Epithelial cell of prostate (primary cell): ENCODE data around the gene BEND6.
"Not testable (repeated sequence)": the region's sequence is repeated elsewhere in the genome, so short reads cannot be mapped to it uniquely, and the experiment has no call there.

ENCODE experiments used
- DNase-seq: peaks from one replicate; pipeline ENCODE4 v3.0.0-alpha.2; 2011; ENCODE audit warnings: low read depth, low spot score
- H3K27ac ChIP-seq: fragments of 450-650 bp; 2 replicates; pipeline ENCODE4 v1.5.1; 2017; ENCODE audit warnings: mild to moderate bottlenecking

The BEND6 gene

GRCh38 chr6:56970849-56971248 lies 15.9 kb downstream of the BEND6 start:
- no peak for DNase-seq
- H3K27ac ChIP-seq = no peak overlapping the region

GRCh38 chr6:56977192-56977591 lies 22.3 kb downstream of the BEND6 start:
- no peak for DNase-seq
- no peak overlapping the region for H3K27ac ChIP-seq

GRCh38 chr6:56978530-56978929 lies 23.6 kb downstream of the BEND6 start:
- no peak for DNase-seq
- no peak overlapping the region for H3K27ac ChIP-seq

- DNase-seq = no peak
- no peak overlapping the region for H3K27ac ChIP-seq
Observed at GRCh38 chr6:56984361-56984760, 29.5 kb downstream of the BEND6 start.

- DNase-seq = no peak
- H3K27ac ChIP-seq = no peak overlapping the region
Observed at GRCh38 chr6:56984884-56985283, 30.0 kb downstream of the BEND6 start.

- DNase-seq = no peak
Observed at GRCh38 chr6:56986611-56987010, 31.7 kb downstream of the BEND6 start.

GRCh38 chr6:56988145-56988544 lies 33.2 kb downstream of the BEND6 start:
- no peak overlapping the region for H3K27ac ChIP-seq
- no peak for DNase-seq

More at GRCh38 chr6:56986611-56987010, 31.7 kb downstream of the BEND6 start:
- no peak overlapping the region for H3K27ac ChIP-seq

GRCh38 chr6:56992036-56992435 lies 37.1 kb downstream of the BEND6 start:
- no peak for DNase-seq
- no peak overlapping the region for H3K27ac ChIP-seq

- DNase-seq = no peak
- H3K27ac ChIP-seq = no peak overlapping the region
Observed at GRCh38 chr6:56992703-56993102, 37.8 kb downstream of the BEND6 start.

- DNase-seq = no peak
Observed at GRCh38 chr6:56995347-56995902, 40.5 kb downstream of the BEND6 start.

GRCh38 chr6:56996401-56996800 lies 41.5 kb downstream of the BEND6 start:
- H3K27ac ChIP-seq = no peak overlapping the region
- DNase-seq = no peak

More at GRCh38 chr6:56995347-56995902, 40.5 kb downstream of the BEND6 start:
- H3K27ac ChIP-seq = no peak overlapping the region

- peak overlapping the region; percentile 37 for H3K27ac ChIP-seq
- peak; percentile 61 for DNase-seq
Observed at GRCh38 chr6:56999049-56999448, 44.1 kb downstream of the BEND6 start.

GRCh38 chr6:56999748-57000147 lies 44.8 kb downstream of the BEND6 start:
- DNase-seq, H3K27ac ChIP-seq: not testable (repeated sequence)

- no peak overlapping the region for H3K27ac ChIP-seq
- DNase-seq = no peak
Observed at GRCh38 chr6:57002197-57002596, 47.3 kb downstream of the BEND6 start.

GRCh38 chr6:57004292-57004691 lies 49.4 kb downstream of the BEND6 start:
- DNase-seq = no peak
- no peak overlapping the region for H3K27ac ChIP-seq

- no peak overlapping the region for H3K27ac ChIP-seq
- DNase-seq = no peak
Observed at GRCh38 chr6:57006101-57006500, 51.2 kb downstream of the BEND6 start.

- H3K27ac ChIP-seq, DNase-seq: not testable (repeated sequence)
Observed at GRCh38 chr6:57008069-57008468, 53.2 kb downstream of the BEND6 start.

GRCh38 chr6:57013521-57013926 lies 58.6 kb downstream of the BEND6 start:
- no peak overlapping the region for H3K27ac ChIP-seq
- peak; percentile 26 for DNase-seq

- DNase-seq = no peak
Observed at GRCh38 chr6:57017069-57017468, 62.2 kb downstream of the BEND6 start.

GRCh38 chr6:57017841-57018240 lies 62.9 kb downstream of the BEND6 start:
- H3K27ac ChIP-seq = no peak overlapping the region
- no peak for DNase-seq

More at GRCh38 chr6:57017069-57017468, 62.2 kb downstream of the BEND6 start:
- no peak overlapping the region for H3K27ac ChIP-seq

GRCh38 chr6:57019434-57019833 lies 64.5 kb downstream of the BEND6 start:
- H3K27ac ChIP-seq = no peak overlapping the region
- no peak for DNase-seq

- no peak for DNase-seq
- no peak overlapping the region for H3K27ac ChIP-seq
Observed at GRCh38 chr6:57021086-57021720, 66.3 kb downstream of the BEND6 start.
